Ascending aorta (tissue), 2 donors: ENCODE data around the gene USP3. TPM values are rescaled to one million over a fixed set of nuclear protein-coding genes. Genes with fewer than 3 reads are reported as not detected.
A peak's percentile ranks its signal among the peaks of the same experiment; 100 is the strongest.

Experiments
- DNase-seq, 2 donors: peaks; one replicate each; pipeline ENCODE4 v3.0.0-alpha.2; 2019; ENCODE audit warnings: low spot score in 2 of 2
- H3K27ac ChIP-seq, 2 donors: fragments of 200-600 bp; sonication (generic); one replicate each; pipeline ENCODE4 v1.5.1; 2016 to 2017; ENCODE audit warnings: mild to moderate bottlenecking in 1 of 2
- H3K27me3 ChIP-seq: fragments of 200-600 bp; sonication (generic); one replicate; pipeline ENCODE4 v1.5.1; 2017
- H3K36me3 ChIP-seq, 2 donors: fragments of 200-600 bp; sonication (generic); one replicate each; pipeline ENCODE4 v1.5.1; 2016
- H3K4me1 ChIP-seq, 2 donors: fragments of 200-600 bp; sonication (generic); one replicate each; pipeline ENCODE4 v1.5.1; 2016 to 2017; ENCODE audit warnings: mild to moderate bottlenecking in 1 of 2
- H3K4me3 ChIP-seq, 2 donors: fragments of 200-600 bp; sonication (generic); one replicate each; pipeline ENCODE4 v1.5.1; 2016 to 2017; ENCODE audit warnings: mild to moderate bottlenecking in 1 of 2
- H3K9me3 ChIP-seq, 2 donors: fragments of 200-600 bp; sonication (generic); one replicate each; pipeline ENCODE4 v1.5.1; 2016
- CTCF ChIP-seq, 3 experiments: fragments of 200-600 bp in 2 of 3; fragments of 450-650 bp in 1 of 3; sonication (generic) in 2 of 3; IDR thresholded peaks; one replicate each; pipeline ENCODE4 v1.5.1; 2016 to 2019; ENCODE audit warnings: antibody characterized with exemption in 3 of 3, mild to moderate bottlenecking in 1 of 3, moderate library complexity in 1 of 3
- intact Hi-C: fragments of 100-400 bp; cut with DNase I; formaldehyde crosslinking; loops from one replicate; pipeline ENCODE4 v1.15.1; 2023
- total RNA-seq: library from RNA; depleted of rRNA; stranded (reverse); fragments of >200 nt; gene quantifications from one replicate; pipeline ENCODE4 v1.1.0, GENCODE V29; 2016

The USP3 gene
- total RNA-seq, 1 donor from 2014 or later: 61.9 TPM

DNA sequence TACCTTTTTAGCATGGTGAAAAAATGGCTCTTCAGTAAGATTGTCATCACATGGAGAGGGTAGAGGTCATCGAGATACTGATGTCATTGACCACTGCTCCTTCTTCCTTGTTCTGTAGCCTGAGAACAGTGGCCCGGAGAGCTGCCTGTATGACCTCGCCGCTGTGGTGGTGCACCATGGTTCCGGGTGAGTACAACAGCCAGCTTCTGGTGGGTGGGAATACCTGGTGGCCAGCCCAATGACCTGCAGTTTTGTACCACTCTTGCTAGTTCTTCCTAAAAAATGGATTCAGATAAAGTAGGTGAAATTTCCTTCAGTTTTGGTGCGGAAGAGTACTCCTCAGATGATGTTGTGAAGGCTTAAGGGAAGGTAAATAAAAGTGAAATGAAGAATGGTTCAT lies 84.4 kb downstream of the USP3 start:
- Histone ChIP-seq H3K9me3 (no peaks in the 10 kb centered on the region), H3K4me3 (no peak overlapping the region), H3K27ac (no peak overlapping the region), H3K4me1 (no peaks in the 10 kb centered on the region), H3K36me3 (peaks cover 33 to 66% of the 10 kb centered on the region in 2 donors), H3K27me3 (no peaks in the 10 kb centered on the region)
- no peak for DNase-seq
- intact Hi-C loops: no loop called here
- TF ChIP-seq CTCF (IDR thresholded peaks at IDR 0.05): no peak

DNA sequence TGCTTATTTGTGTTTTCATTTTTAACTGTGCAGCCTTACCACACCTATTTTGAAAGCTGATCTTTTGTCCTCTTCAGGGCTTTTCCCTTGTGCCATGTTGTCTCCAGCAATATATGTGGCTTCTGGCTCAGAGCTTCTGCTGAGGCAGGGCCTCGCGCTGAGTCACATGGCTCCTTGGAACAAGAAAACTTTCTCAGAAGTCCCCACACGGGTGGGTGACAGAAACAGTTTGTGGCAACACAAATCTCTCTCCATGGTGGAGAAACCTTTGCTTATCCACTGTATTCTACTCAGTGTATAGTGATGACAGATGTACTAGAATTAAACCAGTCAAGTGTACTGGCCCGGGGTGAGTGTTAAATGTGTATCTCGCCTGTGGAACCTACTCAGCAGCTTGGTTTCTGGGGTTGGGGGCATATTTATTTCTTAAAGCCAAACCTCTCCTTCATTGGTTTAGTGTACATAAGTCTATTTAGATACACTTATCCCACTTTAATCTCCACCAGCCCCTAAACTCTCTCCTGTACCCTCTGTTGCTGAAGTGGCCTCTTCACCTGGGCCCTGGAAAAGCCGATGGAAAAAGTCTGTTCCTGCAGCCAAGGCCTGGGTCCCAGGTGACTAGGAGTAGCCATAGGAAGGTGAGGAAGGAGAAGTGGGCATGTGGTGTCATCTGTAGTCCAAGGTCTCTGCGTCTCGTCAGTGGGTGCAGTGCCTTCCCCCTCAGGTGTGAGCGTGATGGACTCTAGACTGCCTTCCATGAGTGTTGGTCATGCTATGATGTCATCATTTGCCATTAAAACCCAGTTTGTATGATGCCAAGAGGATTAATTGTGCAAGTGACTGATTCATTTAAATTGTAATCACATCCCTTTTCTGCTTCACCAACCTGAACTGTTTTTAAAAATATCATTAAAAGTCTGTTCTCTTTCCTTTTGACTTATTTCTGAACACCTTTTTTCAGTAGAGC lies 89.6 kb downstream of the USP3 start:
- intact Hi-C loops: loop anchor here (10.0 kb wide), 1 partner anchor 501 kb away; the partner anchor contains the start of genes CIAO2A and SNX1
- Histone ChIP-seq H3K36me3 (peaks cover 27 to 39% of the 10 kb centered on the region in 2 donors), H3K4me3 (no peak overlapping the region), H3K27me3 (no peaks in the 10 kb centered on the region), H3K27ac (no peak overlapping the region), H3K4me1 (peaks cover 5 to 25% of the 10 kb centered on the region in 2 donors), H3K9me3 (no peaks in the 10 kb centered on the region)
- DNase-seq: no peak
- no peak for TF ChIP-seq CTCF (IDR thresholded peaks at IDR 0.05)

- Histone ChIP-seq H3K27me3 (no peaks in the 10 kb centered on the region), H3K36me3 (peaks cover 18 to 29% of the 10 kb centered on the region in 2 donors), H3K4me3 (no peak overlapping the region), H3K4me1 (peaks cover 5 to 33% of the 10 kb centered on the region in 2 donors), H3K9me3 (no peaks in the 10 kb centered on the region), H3K27ac (peak overlapping the region; percentile 77 to 86)
- DNase-seq: no peak
- no peak for TF ChIP-seq CTCF (IDR thresholded peaks at IDR 0.05)
- intact Hi-C loops: loop anchor here (5.0 to 10.0 kb wide), 3 partner anchors 43 to 500 kb away; partner anchors contain the start of genes CIAO2A and SNX1
These were observed 90.7 kb downstream of the USP3 start for GRCh38 chr15:63595065-63595464.

DNA sequence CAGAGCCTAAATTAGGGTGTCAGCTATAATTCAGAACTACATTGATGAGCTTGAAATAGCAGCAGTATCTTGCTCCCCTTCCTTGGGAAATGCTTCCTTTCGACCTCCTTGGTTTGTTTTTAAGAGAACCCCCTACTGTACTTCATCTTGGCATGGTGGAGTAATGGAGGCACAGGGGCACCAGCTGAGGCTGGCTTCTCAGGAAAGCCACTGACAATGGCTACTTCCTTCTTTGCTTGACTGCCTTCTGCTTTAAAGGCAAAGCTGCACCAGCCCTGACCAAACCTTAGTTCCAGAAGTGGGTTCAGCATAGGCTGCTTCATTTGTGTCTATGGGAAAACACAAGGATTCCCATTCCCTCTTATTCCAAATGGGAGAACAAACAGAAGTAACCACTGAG lies 91.3 kb downstream of the USP3 start:
- Histone ChIP-seq H3K36me3 (peaks cover 13 to 22% of the 10 kb centered on the region in 2 donors), H3K9me3 (no peaks in the 10 kb centered on the region), H3K4me3 (no peak overlapping the region), H3K4me1 (peaks cover 5 to 33% of the 10 kb centered on the region in 2 donors), H3K27me3 (no peaks in the 10 kb centered on the region), H3K27ac (peak overlapping the region; percentile 77 to 86)
- intact Hi-C loops: loop anchor here (5.0 to 10.0 kb wide), 3 partner anchors 43 to 499 kb away; partner anchors contain the start of genes CIAO2A and SNX1
- no peak for TF ChIP-seq CTCF (IDR thresholded peaks at IDR 0.05)
- no peak for DNase-seq

GRCh38 chr15:63596676-63597037 lies 92.3 kb downstream of the USP3 start:
- peaks cover 5 to 14% of the 10 kb centered on the region in 2 donors for H3K36me3 ChIP-seq
- peak overlapping the region; percentile 77 to 86 for H3K27ac ChIP-seq
- intact Hi-C loops: loop anchor here (5.0 to 10.0 kb wide), 3 partner anchors 44 to 498 kb away; partner anchors contain the start of genes CIAO2A and SNX1
- H3K9me3 ChIP-seq: no peaks in the 10 kb centered on the region
- H3K4me3 ChIP-seq: peak overlapping the region in 1 of 2 donors; percentile 86
- DNase-seq: no peak
- peaks cover 5 to 38% of the 10 kb centered on the region in 2 donors for H3K4me1 ChIP-seq
- no peaks in the 10 kb centered on the region for H3K27me3 ChIP-seq
- no peak for TF ChIP-seq CTCF (IDR thresholded peaks at IDR 0.05)
